Neural progenitor cell (in vitro differentiated cells): ENCODE measurements around the gene TUBAL3.

Source experiments
- EZH2 ChIP-seq: fragments of 200-600 bp; sonication (generic); IDR thresholded peaks from 2 replicates; pipeline ENCODE4 v1.6.1; 2017; ENCODE audit warnings: antibody characterized with exemption, mild to moderate bottlenecking, moderate library complexity
- TF ChIP-seq, protein P1 (sequence below): fragments of 200-600 bp; sonication (generic); IDR thresholded peaks from 2 replicates; pipeline ENCODE4 v1.5.1; 2017; ENCODE audit warnings: antibody characterized with exemption, mild to moderate bottlenecking

GRCh38 chr10:5373307-5373706, 31.3 kb downstream of the TUBAL3 start:
- TF ChIP-seq, protein P1, sequence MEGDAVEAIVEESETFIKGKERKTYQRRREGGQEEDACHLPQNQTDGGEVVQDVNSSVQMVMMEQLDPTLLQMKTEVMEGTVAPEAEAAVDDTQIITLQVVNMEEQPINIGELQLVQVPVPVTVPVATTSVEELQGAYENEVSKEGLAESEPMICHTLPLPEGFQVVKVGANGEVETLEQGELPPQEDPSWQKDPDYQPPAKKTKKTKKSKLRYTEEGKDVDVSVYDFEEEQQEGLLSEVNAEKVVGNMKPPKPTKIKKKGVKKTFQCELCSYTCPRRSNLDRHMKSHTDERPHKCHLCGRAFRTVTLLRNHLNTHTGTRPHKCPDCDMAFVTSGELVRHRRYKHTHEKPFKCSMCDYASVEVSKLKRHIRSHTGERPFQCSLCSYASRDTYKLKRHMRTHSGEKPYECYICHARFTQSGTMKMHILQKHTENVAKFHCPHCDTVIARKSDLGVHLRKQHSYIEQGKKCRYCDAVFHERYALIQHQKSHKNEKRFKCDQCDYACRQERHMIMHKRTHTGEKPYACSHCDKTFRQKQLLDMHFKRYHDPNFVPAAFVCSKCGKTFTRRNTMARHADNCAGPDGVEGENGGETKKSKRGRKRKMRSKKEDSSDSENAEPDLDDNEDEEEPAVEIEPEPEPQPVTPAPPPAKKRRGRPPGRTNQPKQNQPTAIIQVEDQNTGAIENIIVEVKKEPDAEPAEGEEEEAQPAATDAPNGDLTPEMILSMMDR = no peak
- TF ChIP-seq EZH2 = no peak
